ENCODE results near the gene CDH23. TPM values are rescaled to one million over a fixed set of nuclear protein-coding genes. Genes with fewer than 3 reads are reported as not detected.

CDH23 gene
- polyA plus RNA-seq, 1 donor from 2014 or later, result 6.6 TPM

GRCh38 chr10:71755179-71755879 lies 358.6 kb downstream of the CDH23 start:
- H3K27ac ChIP-seq (ENCODE audit: low read length), result no peak overlapping the region
- no peak overlapping the region for H3K4me3 ChIP-seq (ENCODE audit: low read length)

GRCh38 chr10:71756311-71757191 lies 359.8 kb downstream of the CDH23 start:
- Histone ChIP-seq H4K20me1 (ENCODE audit: insufficient read depth) (no peaks in the 10 kb centered on the region), H3K27ac (ENCODE audit: low read length) (no peak overlapping the region), H2AFZ (ENCODE audit: low read depth, low read length) (no peak overlapping the region), H3K9ac (ENCODE audit: low read length) (no peak overlapping the region), H3K4me2 (ENCODE audit: low read length) (no peak overlapping the region), H3K27me3 (ENCODE audit: insufficient read depth, low read depth, low read length) (no peaks in the 10 kb centered on the region), H3K9me3 (ENCODE audit: low read length) (no peaks in the 10 kb centered on the region), H3F3A (ENCODE audit: insufficient read depth, low read length, poor library complexity, severe bottlenecking) (no peaks in the 10 kb centered on the region), H3K4me3 (ENCODE audit: low read length) (no peak overlapping the region), H3K36me3 (ENCODE audit: insufficient read depth, low read length) (no peaks in the 10 kb centered on the region), H3K79me2 (replicated peaks; ENCODE audit: insufficient read depth, low read length) (no peaks in the 10 kb centered on the region), H3K9me2 (ENCODE audit: insufficient read depth, low read length) (no peaks in the 10 kb centered on the region)
- TF ChIP-seq, protein P1, sequence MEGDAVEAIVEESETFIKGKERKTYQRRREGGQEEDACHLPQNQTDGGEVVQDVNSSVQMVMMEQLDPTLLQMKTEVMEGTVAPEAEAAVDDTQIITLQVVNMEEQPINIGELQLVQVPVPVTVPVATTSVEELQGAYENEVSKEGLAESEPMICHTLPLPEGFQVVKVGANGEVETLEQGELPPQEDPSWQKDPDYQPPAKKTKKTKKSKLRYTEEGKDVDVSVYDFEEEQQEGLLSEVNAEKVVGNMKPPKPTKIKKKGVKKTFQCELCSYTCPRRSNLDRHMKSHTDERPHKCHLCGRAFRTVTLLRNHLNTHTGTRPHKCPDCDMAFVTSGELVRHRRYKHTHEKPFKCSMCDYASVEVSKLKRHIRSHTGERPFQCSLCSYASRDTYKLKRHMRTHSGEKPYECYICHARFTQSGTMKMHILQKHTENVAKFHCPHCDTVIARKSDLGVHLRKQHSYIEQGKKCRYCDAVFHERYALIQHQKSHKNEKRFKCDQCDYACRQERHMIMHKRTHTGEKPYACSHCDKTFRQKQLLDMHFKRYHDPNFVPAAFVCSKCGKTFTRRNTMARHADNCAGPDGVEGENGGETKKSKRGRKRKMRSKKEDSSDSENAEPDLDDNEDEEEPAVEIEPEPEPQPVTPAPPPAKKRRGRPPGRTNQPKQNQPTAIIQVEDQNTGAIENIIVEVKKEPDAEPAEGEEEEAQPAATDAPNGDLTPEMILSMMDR (IDR thresholded peaks at IDR 0.05; ENCODE audit: poor library complexity, severe bottlenecking), result no peak
- TF ChIP-seq RAD21 (conservative IDR thresholded peaks at IDR 0.05), result no peak
- no peak for TF ChIP-seq POLR2AphosphoS5 (IDR thresholded peaks at IDR 0.05)
- no peak for TF ChIP-seq TAF1 (IDR thresholded peaks at IDR 0.05; ENCODE audit: low read depth)
- TF ChIP-seq EP300 (conservative IDR thresholded peaks at IDR 0.05; ENCODE audit: poor library complexity, severe bottlenecking), result no peak
- no peak for TF ChIP-seq SMC3 (conservative IDR thresholded peaks at IDR 0.05; ENCODE audit: poor library complexity)
- TF ChIP-seq, protein P2, sequence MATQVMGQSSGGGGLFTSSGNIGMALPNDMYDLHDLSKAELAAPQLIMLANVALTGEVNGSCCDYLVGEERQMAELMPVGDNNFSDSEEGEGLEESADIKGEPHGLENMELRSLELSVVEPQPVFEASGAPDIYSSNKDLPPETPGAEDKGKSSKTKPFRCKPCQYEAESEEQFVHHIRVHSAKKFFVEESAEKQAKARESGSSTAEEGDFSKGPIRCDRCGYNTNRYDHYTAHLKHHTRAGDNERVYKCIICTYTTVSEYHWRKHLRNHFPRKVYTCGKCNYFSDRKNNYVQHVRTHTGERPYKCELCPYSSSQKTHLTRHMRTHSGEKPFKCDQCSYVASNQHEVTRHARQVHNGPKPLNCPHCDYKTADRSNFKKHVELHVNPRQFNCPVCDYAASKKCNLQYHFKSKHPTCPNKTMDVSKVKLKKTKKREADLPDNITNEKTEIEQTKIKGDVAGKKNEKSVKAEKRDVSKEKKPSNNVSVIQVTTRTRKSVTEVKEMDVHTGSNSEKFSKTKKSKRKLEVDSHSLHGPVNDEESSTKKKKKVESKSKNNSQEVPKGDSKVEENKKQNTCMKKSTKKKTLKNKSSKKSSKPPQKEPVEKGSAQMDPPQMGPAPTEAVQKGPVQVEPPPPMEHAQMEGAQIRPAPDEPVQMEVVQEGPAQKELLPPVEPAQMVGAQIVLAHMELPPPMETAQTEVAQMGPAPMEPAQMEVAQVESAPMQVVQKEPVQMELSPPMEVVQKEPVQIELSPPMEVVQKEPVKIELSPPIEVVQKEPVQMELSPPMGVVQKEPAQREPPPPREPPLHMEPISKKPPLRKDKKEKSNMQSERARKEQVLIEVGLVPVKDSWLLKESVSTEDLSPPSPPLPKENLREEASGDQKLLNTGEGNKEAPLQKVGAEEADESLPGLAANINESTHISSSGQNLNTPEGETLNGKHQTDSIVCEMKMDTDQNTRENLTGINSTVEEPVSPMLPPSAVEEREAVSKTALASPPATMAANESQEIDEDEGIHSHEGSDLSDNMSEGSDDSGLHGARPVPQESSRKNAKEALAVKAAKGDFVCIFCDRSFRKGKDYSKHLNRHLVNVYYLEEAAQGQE (IDR thresholded peaks at IDR 0.05; ENCODE audit: borderline replicate concordance), result no peak
- no peak for TF ChIP-seq MXI1 (conservative IDR thresholded peaks at IDR 0.05; ENCODE audit: poor library complexity, severe bottlenecking)

More at GRCh38 chr10:71755179-71755879, 358.6 kb downstream of the CDH23 start:
- Histone ChIP-seq H2AFZ (ENCODE audit: low read depth, low read length) (no peak overlapping the region), H3F3A (ENCODE audit: insufficient read depth, low read length, poor library complexity, severe bottlenecking) (no peaks in the 10 kb centered on the region), H3K79me2 (replicated peaks; ENCODE audit: insufficient read depth, low read length) (no peaks in the 10 kb centered on the region), H3K36me3 (ENCODE audit: insufficient read depth, low read length) (no peaks in the 10 kb centered on the region), H3K9me3 (ENCODE audit: low read length) (no peaks in the 10 kb centered on the region), H4K20me1 (ENCODE audit: insufficient read depth) (no peaks in the 10 kb centered on the region), H3K27me3 (ENCODE audit: insufficient read depth, low read depth, low read length) (no peaks in the 10 kb centered on the region), H3K4me2 (ENCODE audit: low read length) (no peak overlapping the region), H3K9me2 (ENCODE audit: insufficient read depth, low read length) (no peaks in the 10 kb centered on the region), H3K9ac (ENCODE audit: low read length) (no peak overlapping the region)
- TF ChIP-seq, protein P1 (IDR thresholded peaks at IDR 0.05; ENCODE audit: poor library complexity, severe bottlenecking), result no peak
- TF ChIP-seq MXI1 (conservative IDR thresholded peaks at IDR 0.05; ENCODE audit: poor library complexity, severe bottlenecking) (no peak), SMC3 (conservative IDR thresholded peaks at IDR 0.05; ENCODE audit: poor library complexity) (no peak), EP300 (conservative IDR thresholded peaks at IDR 0.05; ENCODE audit: poor library complexity, severe bottlenecking) (no peak), RAD21 (conservative IDR thresholded peaks at IDR 0.05) (no peak), TAF1 (IDR thresholded peaks at IDR 0.05; ENCODE audit: low read depth) (no peak)
- TF ChIP-seq, protein P2 (IDR thresholded peaks at IDR 0.05; ENCODE audit: borderline replicate concordance), result no peak

All from neural cell (in vitro differentiated cells).